Stomach (tissue), 9 donors: ENCODE measurements around the gene PRKD1. TPM values are rescaled to one million over a fixed set of nuclear protein-coding genes. Genes with fewer than 3 reads are reported as not detected.

ENCODE experiments used
- DNase-seq, 2 donors: peaks; one replicate each; pipeline versions ENCODE4 v3.0.0 to v3.0.0-alpha.2; 2013 to 2019
- H3K27ac ChIP-seq, 5 donors: fragments of 200-600 bp in 4 of 5; sonication (generic) in 4 of 5; one replicate each; pipeline ENCODE4 v1.5.1; 2013 to 2019; ENCODE audit warnings: mild to moderate bottlenecking in 1 of 5, moderate library complexity in 1 of 5
- H3K27me3 ChIP-seq, 3 donors: fragments of 200-600 bp; sonication (generic); one replicate each; pipeline ENCODE4 v1.5.1; 2017 to 2019; ENCODE audit warnings: mixed run types in 1 of 3
- H3K36me3 ChIP-seq, 4 donors: fragments of 200-600 bp; sonication (generic); 1 replicate in 3 of 4; 2 replicates in 1 of 4; pipeline ENCODE4 v1.5.1; 2016 to 2019
- H3K4me1 ChIP-seq, 4 donors: fragments of 200-600 bp; sonication (generic); one replicate each; pipeline ENCODE4 v1.5.1; 2016 to 2019
- H3K4me3 ChIP-seq, 4 donors: fragments of 200-600 bp; sonication (generic) in 3 of 4; one replicate each; pipeline ENCODE4 v1.5.1; 2016 to 2019; ENCODE audit warnings: mild to moderate bottlenecking in 1 of 4
- H3K9me3 ChIP-seq, 4 donors: fragments of 200-600 bp; sonication (generic); one replicate each; pipeline ENCODE4 v1.5.1; 2016 to 2019
- EP300 ChIP-seq: sonication (generic); formaldehyde crosslinking; IDR thresholded peaks from one replicate; pipeline ENCODE4 v1.6.1; 2017; ENCODE audit warnings: antibody characterized with exemption
- POLR2A ChIP-seq, 4 donors: fragments of 450-650 bp; IDR thresholded peaks; one replicate each; pipeline ENCODE4 v1.6.1; 2016; ENCODE audit warnings: antibody characterized with exemption in 4 of 4, control low read depth in 2 of 4, mild to moderate bottlenecking in 1 of 4, moderate library complexity in 1 of 4
- POLR2AphosphoS5 ChIP-seq, 3 donors: sonication (generic); formaldehyde crosslinking; IDR thresholded peaks; one replicate each; pipeline ENCODE4 v1.6.1; 2016; ENCODE audit warnings: antibody characterized with exemption in 3 of 3
- WGBS, 5 donors: extraction: QIAGEN DNeasy Blood & Tissue Kit in 3 of 5; methylation state at CpG; one replicate each; pipeline versions ENCODE4 v1.1.5 to v1.1.7; 2013 to 2018; 5-methylcytosine and 5-hydroxymethylcytosine counted together
- intact Hi-C: fragments of 100-400 bp; cut with DNase I; formaldehyde crosslinking; loops from one replicate; pipeline ENCODE4 v1.15.1; 2023; ENCODE audit warnings: low total_unique reads
- polyA plus RNA-seq, 3 donors: library from polyadenylated mRNA; stranded (reverse); fragments of 200-250 nt; gene quantifications; one replicate each; pipeline ENCODE4 v1.2.3, GENCODE V29; 2013
- total RNA-seq, 5 donors: library from RNA; depleted of rRNA; stranded (reverse); fragments of >200 nt; gene quantifications; one replicate each; pipeline versions ENCODE4 v1.1.0 to v1.2.3, GENCODE V29; 2014 to 2016
- TF ChIP-seq, protein P1 (sequence below), 7 experiments: fragments of 450-650 bp in 4 of 7; fragments of 200-600 bp in 3 of 7; sonication (generic) in 3 of 7; IDR thresholded peaks; one replicate each; pipeline ENCODE4 v1.5.1; 2016 to 2019; ENCODE audit warnings: antibody characterized with exemption in 7 of 7, control low read depth in 2 of 7, mild to moderate bottlenecking in 1 of 7
- donor health status: healthy with polysubstance abuse.
- donor health status: Bipolar disorder and iron deficiency.
- donor health status: healthy.

Gene PRKD1
- total and polyA plus RNA-seq, 8 donors, result 1.6 to 26.6 (median 4.9) TPM

DNA sequence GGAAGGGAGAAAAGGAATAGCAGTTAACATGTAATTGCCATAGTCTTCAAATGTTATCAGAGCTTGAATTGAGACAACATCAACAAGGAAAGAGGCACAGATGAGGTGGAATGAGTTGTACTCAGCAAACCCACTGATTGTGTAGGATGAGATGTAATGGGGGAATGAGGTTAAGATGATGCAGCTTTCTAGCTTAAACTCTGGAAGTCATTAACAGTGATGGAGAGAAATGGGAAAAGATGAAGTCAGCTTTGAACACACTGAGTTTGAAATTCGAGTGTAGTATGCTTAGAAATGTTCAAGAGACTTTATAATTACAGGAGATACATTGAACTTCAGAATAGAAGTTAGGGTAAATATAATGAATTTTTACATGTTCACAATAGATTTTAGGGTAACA, 106.9 kb downstream of the PRKD1 start:
- intact Hi-C loops, result no loop called here
- no peak for TF ChIP-seq POLR2AphosphoS5 (IDR thresholded peaks at IDR 0.05)
- TF ChIP-seq, protein P1, sequence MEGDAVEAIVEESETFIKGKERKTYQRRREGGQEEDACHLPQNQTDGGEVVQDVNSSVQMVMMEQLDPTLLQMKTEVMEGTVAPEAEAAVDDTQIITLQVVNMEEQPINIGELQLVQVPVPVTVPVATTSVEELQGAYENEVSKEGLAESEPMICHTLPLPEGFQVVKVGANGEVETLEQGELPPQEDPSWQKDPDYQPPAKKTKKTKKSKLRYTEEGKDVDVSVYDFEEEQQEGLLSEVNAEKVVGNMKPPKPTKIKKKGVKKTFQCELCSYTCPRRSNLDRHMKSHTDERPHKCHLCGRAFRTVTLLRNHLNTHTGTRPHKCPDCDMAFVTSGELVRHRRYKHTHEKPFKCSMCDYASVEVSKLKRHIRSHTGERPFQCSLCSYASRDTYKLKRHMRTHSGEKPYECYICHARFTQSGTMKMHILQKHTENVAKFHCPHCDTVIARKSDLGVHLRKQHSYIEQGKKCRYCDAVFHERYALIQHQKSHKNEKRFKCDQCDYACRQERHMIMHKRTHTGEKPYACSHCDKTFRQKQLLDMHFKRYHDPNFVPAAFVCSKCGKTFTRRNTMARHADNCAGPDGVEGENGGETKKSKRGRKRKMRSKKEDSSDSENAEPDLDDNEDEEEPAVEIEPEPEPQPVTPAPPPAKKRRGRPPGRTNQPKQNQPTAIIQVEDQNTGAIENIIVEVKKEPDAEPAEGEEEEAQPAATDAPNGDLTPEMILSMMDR (IDR thresholded peaks at IDR 0.05), result no peak
- TF ChIP-seq POLR2A (IDR thresholded peaks at IDR 0.05), result no peak
- no peak for TF ChIP-seq EP300
- no peak for DNase-seq
- H3K27me3 ChIP-seq, result no peaks in the 10 kb centered on the region
- WGBS, 5 donors, result 73 to 87% (median 79%) methylated on average over 1 of the region's 1 CpG
- no peaks in the 10 kb centered on the region for H3K36me3 ChIP-seq
- no peaks in the 10 kb centered on the region for H3K9me3 ChIP-seq
- H3K27ac ChIP-seq, result no peak overlapping the region
- H3K4me3 ChIP-seq, result no peak overlapping the region
- peaks cover 11 to 25% (median 16%) of the 10 kb centered on the region in 4 donors for H3K4me1 ChIP-seq

GRCh38 chr14:29817767-29818405, 109.8 kb downstream of the PRKD1 start:
- intact Hi-C loops, result no loop called here
- DNase-seq, result no peak
- Histone ChIP-seq H3K4me1 (peaks cover 15 to 33% (median 30%) of the 10 kb centered on the region in 4 donors), H3K9me3 (no peaks in the 10 kb centered on the region), H3K27ac (no peak overlapping the region), H3K27me3 (no peaks in the 10 kb centered on the region), H3K36me3 (no peaks in the 10 kb centered on the region), H3K4me3 (no peak overlapping the region)
- no peak for TF ChIP-seq POLR2A (IDR thresholded peaks at IDR 0.05)
- TF ChIP-seq EP300, result no peak
- TF ChIP-seq, protein P1 (IDR thresholded peaks at IDR 0.05), result no peak
- TF ChIP-seq POLR2AphosphoS5 (IDR thresholded peaks at IDR 0.05), result no peak

DNA sequence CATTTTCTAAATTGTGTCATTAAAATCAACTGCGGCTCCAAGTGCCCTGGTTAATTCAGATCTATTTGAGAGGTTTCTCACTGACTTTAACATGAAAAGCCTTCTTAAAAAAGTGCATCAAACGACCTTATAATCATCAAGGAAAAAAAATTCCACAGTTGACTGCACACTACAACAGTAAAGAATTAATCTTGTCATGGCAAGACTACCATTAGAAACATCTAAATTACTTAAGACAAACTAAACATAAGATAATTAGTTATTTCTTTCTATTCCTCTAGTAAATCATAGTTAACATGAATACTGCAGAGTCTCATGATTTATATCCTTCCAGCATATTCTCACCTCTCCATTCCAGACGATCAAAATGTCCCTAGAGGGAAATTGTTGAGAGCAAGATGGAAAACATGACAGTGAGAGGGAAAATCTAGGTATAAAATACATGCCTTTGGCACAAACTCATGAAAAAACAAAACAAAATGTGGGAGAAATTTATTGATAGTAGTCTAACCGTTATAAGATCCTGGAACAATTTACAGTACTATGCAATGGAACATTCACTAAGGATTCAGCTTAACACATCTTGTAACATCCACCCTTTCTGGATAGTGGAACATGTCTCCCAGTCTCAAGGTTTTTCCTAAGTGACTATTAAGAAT, 112.5 kb downstream of the PRKD1 start:
- Histone ChIP-seq H3K27me3 (no peaks in the 10 kb centered on the region), H3K4me3 (no peak overlapping the region), H3K36me3 (no peaks in the 10 kb centered on the region), H3K27ac (no peak overlapping the region), H3K4me1 (peaks cover 12 to 28% (median 20%) of the 10 kb centered on the region in 4 donors), H3K9me3 (no peaks in the 10 kb centered on the region)
- intact Hi-C loops, result no loop called here
- WGBS, 5 donors, result 73 to 86% (median 80%) methylated on average over 4 of the region's 4 CpGs
- DNase-seq, result no peak
- TF ChIP-seq, protein P1 (IDR thresholded peaks at IDR 0.05), result no peak
- no peak for TF ChIP-seq EP300
- TF ChIP-seq POLR2AphosphoS5 (IDR thresholded peaks at IDR 0.05), result no peak
- TF ChIP-seq POLR2A (IDR thresholded peaks at IDR 0.05), result no peak

- no peak overlapping the region for H3K4me3 ChIP-seq
- H3K4me1 ChIP-seq, result peaks cover 14 to 33% (median 23%) of the 10 kb centered on the region in 4 donors
- no peaks in the 10 kb centered on the region for H3K27me3 ChIP-seq
- peak; percentile 54 to 79 for DNase-seq
- no peaks in the 10 kb centered on the region for H3K36me3 ChIP-seq
- TF ChIP-seq EP300, result no peak
- TF ChIP-seq POLR2AphosphoS5 (IDR thresholded peaks at IDR 0.05), result no peak
- TF ChIP-seq, protein P1 (IDR thresholded peaks at IDR 0.05), result no peak
- TF ChIP-seq POLR2A (IDR thresholded peaks at IDR 0.05), result no peak
- no peak overlapping the region for H3K27ac ChIP-seq
- H3K9me3 ChIP-seq, result no peaks in the 10 kb centered on the region
- intact Hi-C loops, result no loop called here
- WGBS, 5 donors, result 38 to 49% (median 44%) methylated on average over 6 of the region's 6 CpGs
These were observed 113.3 kb downstream of the PRKD1 start for GRCh38 chr14:29814156-29815015.
